Fibroblast of skin of scalp (primary cell): Measurements from ENCODE around the gene ANKRD28.

Experiments used
- DNase-seq: peaks from one replicate; pipeline ENCODE4 v3.0.0-alpha.2; 2013

Gene ANKRD28

DNA sequence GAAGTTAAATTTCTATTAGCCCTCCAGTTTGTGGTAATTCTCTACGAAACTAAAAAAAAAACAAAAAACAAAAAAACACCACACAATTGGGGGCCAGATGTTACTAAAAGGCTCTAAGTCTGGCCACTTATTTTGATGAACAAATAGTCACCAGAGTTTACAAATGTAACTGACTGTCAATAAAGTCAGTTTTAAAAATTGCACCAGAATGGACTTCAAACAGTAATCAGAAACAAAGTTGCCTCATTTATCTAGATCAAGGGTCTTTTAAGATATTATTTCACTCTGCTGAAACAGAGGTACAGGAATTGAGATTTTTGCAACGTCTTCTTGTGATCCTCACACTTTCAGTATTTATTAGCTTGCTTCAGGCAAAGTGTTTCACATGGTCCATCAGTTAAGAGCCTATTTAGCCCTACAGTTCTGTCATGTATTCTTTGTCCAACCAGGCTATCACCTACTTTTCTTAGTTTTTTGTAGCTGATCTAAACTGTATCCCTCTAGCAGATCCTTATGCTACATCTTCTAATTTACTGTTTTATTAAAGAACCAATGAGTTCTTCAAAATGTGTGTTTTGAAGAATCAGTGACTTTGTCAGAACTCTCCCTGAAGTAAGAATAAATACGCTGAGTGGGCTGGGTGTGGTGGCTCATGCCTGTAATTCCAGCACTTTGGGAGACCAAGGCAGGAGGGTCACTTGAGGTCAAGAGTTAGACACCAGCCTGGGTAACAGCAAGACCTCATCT is 74.7 kb downstream of the ANKRD28 start:
- peak; percentile 36 for DNase-seq

DNA sequence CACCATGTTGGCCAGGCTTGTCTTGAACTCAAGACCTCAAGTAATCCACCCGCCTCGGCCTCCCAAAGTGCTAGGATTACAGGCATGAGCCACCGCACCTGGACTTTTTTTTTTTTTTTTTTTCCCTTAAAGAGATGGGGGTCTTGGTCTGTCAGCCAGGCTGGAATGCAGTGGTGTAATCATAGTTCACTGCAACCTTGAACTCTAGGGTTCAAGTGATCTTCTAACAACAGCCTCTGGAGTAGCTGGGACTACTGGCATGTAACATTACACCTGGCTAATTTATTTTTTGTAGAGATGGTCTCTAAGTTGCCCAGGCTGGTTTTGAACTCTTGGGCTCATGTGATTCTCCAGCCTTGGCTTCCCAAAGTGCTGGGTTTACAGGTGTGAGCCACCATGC is 81.6 kb downstream of the ANKRD28 start:
- no peak for DNase-seq

DNA sequence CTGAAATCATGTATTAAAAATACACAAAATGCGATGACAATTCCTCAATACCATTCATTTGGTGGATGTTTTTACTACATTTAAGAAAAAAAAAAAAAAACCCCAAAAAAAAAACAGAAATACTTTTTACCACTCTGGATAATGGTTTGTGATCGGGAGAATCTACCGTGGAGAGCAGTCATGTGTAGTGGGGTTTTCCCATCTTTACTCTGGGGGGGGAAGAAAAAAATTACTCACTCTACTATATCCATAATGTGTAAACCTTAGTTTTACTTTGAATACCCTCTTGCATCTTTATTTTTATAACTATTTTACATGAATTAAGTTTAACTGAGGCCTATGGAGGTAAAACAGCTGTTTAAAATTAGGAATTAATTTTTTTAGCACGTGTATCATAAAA is 83.3 kb downstream of the ANKRD28 start:
- no peak for DNase-seq

DNA sequence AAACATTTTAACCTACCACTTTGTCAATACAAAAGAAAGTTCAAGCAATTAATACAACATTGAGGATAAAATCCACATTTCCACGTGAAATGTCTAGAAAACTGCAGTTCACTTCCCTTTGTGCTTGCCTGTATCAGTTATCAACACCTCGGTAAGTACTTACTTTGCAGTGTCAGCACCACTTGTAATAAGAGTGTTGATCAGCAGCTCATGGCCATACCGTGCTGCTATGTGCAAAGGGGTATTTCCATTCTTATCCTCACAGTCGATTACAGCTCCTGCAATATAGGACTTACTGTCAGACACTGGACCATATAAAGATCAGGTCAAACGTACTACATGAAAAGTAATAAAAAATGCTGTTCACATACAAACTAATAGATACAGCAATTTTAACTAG is 84.4 kb downstream of the ANKRD28 start:
- DNase-seq = no peak

DNA sequence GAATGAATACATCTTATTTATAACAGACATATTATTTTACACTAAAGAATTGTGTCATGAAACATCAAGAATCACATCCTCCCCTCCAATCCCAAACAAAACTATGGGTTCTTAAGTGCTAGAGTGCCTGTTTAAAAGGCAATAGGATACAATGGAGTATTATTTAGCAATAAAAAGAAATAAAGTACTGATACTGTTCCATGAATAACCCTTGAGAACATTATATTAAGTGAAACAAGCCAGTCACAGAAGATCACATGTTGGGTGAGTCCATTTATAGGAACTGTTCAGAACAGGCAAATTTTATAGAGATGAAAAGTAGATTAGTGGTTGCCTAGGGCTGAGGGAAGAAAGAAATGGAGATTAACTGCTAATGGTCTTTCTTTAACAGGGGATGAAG is 86.5 kb downstream of the ANKRD28 start:
- no peak for DNase-seq

DNA sequence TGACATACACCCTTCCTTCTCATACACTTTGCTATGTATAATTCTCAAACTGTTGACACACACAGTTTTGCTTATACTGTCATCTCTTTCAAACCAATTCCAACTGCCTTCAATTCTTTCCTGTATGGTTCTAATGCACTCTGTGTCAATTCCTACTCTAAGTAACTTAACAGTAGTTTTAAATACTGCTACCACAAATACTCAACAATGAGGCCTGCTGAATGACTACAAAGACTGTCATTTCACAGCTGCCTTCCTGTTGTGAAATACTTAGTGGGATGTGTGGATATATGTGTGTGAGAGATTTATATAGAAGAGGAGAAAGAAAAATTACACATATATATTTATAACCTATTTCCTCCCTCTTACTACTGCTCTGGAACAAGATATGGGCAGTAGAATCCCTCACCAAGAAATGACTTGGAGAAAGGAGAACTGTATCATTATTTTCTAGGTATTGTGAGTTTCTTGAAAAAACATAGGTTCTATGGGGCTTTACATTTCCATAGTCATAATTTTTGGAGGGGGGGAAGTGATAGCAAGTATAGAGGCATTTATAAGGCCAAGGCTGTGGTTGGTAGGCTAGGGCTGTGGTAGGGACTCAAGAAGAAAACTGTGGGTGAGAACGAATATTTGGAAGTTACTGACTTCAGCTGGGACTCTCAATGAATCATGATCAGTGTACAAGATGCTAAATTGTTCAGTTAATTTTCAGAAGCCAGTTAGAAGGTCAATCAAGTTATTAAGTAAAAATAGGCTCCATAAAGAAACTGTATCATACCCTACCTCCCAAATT is 88.7 kb downstream of the ANKRD28 start:
- peak; percentile 49 for DNase-seq

DNA sequence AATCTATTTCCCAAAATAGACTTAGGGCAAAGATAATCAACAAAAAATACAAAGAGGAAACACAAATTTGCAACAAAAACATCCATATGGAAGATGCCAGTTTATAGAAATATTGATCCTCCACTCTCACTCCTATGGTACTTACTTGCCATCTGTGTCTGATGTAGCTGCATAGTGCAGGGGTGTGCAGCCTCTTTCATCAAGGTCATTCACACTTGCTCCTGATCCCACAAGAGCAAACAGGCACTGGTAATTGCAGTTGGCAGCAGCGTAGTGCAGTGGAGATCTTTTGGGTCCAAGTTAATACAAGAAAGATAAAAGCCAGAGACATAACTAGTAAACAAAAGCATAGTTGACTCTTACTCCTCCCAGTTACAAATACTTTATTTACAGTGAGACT is 90.0 kb downstream of the ANKRD28 start:
- DNase-seq = no peak

DNA sequence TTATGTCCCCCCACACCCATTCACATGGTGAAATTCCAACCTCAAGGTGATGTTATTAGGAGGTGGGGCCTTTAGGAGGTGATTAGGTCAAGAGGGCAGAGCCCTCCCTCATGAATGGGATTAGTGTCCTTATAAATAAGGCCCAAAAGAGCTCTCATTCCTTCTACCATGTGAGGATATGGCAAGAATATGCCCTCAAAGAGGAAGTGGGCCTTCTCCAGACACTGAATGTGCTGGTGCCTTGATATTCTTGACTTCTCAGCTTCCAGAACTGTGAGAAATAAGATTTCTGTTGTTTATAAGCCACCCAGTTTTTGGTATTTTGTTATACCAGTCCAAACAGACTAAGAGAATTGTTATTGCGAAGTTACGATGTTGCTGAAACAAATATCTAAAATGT is 94.4 kb downstream of the ANKRD28 start:
- DNase-seq = no peak

DNA sequence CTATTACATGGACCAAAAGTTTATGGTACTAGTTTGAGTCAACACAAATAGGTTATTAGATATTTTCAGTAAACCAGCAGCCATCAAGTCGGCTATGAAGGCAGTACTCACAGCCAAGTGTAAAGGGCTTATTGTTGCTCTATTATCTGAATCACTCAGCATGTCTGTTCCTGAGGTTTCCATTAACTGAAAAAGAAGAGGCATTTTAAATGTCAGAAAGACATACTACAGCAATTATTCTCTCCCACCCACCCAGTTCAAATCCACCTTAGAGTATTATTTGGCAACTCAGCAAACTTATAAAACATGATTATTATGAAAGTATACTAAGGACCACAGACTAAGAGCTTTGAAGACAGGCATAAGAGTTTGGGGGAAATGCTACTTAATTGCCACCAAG is 103.2 kb downstream of the ANKRD28 start:
- no peak for DNase-seq

DNA sequence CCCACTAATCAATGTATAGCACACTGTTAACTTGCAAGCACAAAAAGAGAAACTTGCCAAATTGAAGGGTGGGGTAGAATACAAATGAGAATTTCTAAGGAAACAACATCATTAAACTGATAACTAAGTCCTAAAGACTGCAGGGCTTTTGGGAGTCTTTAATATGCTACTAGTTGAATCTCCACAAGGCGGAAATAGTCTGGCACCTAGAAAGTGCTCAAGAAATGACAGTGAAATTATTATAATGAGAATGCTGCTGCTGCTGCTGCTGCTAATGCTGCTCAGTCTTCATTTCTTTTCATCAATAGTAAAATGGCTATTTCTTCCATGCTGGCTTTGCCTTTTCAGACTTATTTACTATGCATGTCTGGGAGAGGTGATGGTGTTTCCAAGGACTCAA is 104.4 kb downstream of the ANKRD28 start:
- DNase-seq = peak; percentile 18

DNA sequence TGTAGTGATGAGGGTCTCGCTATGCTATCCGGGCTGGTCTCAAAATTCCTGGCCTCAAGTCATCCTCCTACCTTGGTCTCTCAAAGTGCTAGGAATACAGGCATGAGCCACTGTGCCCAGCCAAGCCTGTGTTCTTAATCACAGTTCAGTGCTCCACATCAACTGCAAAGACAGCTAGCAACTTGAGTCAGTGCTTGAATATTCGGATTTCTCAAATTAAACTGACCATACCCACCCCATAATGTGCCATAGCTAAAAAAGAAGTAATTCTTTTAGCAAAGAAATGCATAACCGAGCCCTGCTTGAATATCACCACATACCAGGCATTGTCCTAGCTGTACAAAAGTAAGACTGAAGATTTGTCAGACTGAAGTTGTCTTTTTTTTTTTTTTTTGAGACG is 107.0 kb downstream of the ANKRD28 start:
- no peak for DNase-seq

DNA sequence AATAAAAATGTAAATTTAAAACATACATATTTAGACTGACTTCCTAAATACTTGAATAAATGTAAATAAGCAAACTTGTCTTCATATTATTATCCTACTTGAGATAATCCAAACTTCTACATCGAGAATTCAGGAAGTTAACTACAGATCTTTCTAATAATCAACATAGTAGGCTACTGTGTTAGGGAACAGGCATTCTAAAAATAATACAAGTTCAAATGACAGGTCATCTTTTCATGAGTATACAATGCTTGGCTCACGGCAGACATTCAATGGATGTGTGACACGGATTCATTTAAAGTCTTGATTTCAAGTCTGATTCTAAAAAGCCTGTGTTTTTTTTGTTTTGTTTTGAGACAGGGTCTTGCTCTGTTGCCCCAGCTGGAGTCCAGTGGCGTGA is 107.5 kb downstream of the ANKRD28 start:
- DNase-seq = no peak

DNA sequence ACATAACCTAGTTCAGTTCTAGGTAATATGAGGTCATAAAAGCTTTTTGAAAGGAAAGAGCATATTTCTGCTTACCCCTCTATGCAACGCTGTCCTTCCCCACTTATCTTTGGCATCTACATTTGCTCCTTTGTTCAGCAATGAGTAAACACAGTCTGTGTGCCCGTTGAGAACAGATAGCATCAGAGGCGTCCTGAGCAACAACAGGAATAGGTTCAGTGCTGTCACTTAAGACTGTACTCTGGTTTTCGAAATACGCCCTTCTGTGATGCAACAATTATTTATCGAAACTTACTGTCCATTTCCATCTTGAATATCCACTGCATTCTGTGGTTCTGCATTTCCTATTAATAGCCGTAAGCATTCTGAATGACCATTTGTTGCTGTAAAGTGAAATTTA is 111.9 kb downstream of the ANKRD28 start:
- DNase-seq = no peak

DNA sequence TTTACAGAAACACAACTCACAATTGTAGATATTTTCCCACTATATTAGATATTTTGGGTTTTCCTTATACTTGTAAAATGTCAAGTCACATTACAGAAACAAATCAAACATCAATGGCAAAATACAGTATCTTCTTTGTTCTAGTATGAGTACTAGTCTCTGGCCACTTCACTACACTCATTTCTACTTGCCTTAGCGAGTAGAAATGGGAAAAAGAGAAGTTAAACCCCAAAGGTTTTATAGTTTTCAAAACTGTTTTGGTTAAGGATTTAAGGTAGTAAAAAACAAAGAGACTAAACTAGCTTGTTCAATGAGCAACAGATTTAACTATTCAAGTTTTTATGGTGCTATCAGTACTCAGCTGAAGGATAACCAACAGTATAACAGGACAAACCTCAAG is 114.5 kb downstream of the ANKRD28 start:
- no peak for DNase-seq

DNA sequence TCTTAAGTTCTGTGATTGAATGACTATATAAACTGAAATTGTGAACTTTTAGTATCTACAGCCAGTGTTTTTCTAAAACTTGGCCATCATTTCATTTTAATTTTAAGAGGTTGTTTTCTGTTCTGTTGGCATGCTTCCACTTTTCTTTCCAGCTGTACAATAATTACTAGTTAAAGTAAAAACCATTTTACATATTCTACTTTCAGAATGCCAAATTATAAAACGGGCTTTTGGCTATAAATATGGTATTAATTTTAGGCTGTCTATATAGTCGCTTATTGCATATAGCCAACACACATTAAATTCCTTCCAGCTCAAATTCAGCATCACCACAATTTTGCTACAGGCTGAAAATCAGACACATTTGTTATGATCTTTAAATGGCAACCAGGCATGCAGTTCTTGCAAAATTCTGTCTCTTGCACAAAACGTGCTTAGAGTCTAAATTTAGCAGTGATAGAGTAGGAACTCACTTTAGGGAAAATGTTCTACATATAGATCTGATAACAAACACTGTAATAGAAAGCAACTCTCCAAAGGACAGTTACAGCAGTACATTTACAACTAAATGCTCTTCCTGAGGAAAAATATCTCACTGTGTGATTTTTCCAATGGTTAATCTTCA is 115.1 kb downstream of the ANKRD28 start:
- peak; percentile 51 for DNase-seq

DNA sequence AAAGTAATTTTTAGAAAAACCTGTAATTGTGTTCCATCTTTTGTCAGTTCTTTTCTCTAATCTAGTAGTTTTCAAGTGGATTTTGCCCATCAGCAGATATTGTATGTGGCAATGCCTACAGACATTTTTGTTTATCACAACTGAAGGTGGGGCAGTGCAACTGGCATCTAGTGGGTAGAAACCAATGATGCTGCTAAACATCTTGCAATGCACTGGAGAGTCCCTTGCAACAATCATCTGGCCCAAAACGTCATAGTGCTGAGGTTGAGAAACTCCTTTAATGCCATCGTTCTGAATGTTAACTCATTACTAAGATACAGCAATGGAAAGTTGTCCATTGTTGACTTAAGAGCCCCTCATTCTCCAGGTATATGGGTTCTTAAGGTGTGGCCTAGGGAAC is 116.1 kb downstream of the ANKRD28 start:
- DNase-seq = no peak

DNA sequence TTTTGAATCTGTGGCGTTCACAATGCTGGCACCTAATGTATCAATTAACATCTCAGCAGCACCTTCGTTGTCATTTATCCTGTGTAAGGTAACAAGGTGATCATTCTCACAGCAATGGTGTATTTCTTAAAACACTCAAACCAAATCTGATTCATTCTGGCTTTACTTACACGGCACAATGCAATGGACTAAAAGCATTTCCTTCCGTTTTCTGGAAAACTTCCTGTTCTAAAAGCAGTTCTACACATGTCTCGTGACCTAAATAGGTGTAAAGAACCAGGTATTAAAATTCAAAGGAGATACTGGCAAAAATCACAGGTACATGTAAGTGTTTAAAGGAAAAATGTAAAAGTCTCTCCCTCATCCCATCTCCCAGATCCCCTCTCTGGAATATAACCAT is 118.5 kb downstream of the ANKRD28 start:
- no peak for DNase-seq

DNA sequence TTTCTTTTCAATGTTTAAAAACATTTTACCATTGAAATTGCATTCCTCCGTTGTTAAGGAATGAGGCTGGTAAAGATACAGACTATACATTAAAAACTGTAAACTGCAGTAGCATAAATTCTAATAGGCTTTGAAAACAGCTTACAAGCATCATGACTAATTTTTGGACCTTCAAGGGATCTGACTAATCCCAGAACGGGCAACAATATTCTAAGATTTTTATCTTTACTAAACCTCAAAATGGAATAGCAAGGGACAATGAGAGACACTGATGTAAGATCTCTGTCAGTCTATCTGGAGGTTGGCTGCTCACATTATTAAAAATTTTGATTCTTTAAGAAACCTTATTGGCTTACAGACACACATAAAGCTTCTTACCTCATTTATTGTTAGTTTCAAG is 121.5 kb downstream of the ANKRD28 start:
- no peak for DNase-seq

DNA sequence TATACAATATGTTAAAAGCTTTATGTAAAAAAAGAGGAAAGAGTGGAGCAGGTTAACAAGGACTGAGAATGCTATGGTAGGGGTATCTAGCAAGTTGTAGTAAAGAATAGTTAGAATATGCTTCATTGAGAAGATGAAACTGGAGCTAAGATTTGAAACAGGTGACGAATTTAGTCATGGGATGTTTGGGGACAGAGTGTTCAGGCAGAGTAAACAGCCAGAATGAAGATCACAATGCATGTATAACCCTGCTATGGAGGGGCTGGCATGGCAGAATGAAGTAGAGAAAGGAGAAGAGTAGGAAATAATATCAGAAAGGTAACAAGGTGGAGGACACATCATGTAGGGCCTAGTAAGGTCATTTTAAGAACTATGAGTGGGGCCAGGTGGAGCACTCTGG is 124.2 kb downstream of the ANKRD28 start:
- DNase-seq = no peak

DNA sequence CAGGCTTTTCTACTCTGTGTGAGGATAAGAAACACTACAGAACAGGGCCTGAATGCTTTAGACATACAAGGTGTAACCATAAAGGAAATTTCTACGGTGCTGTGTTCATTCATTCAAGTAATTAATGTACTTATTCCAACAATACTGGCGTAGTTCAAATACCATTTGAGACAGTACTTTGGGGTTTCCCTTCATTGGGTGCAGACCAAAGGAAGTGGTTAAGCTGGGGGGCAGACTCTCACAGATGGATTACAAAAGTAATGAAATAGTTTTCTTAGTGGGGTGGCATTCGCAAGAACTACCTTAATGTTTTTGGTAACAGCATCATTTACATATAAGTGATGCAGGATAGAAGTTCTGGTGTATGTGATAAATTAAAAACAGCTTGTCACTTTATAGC is 130.3 kb downstream of the ANKRD28 start:
- DNase-seq = no peak

DNA sequence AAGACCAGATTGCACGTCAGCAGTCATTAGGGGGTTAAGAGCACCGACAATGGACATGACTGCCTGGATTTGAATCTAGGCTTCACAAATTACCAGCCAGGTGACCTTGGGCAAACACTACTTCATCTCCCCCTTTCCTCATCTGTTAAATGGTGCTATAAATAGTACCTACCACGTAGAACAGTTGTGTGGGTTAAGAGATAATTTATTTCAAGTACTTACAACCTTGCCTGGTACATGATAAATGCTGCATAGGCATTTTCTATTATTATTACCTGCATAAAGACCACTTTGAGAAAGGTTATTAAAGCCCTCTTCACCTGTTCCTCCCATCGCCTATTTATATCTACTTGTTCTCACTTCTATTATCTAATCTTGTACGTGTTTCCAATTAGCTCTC is 131.5 kb downstream of the ANKRD28 start:
- DNase-seq = no peak

DNA sequence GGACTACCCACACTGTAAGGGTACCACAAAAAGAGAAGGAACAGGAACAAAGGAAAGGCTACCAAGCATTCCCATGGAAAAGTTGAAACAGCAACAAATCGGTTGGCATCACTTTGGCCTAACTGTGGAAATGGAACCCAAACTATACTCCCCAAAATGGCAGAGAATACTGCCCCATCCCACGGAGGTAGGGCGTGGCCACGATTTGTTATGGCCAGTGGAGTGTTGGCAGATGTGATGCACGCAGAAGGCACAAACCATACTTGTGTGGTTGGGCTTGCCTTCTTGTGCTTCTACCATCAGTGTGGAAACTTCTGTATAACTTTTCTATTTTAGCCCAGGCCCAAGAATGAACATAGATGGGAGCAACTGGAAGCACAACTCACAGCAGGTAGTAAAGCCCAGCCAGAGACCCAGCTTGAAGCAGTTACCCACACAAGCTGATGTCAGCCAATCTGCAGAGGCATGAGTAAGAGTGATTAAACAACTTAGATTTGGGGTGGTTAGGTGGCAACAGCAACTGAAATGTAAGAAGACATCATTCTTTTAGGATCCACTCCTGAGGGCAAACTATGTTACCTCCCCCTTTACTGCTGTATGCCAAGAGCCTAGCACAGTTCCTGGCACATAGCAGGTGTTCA is 132.1 kb downstream of the ANKRD28 start:
- DNase-seq = no peak

DNA sequence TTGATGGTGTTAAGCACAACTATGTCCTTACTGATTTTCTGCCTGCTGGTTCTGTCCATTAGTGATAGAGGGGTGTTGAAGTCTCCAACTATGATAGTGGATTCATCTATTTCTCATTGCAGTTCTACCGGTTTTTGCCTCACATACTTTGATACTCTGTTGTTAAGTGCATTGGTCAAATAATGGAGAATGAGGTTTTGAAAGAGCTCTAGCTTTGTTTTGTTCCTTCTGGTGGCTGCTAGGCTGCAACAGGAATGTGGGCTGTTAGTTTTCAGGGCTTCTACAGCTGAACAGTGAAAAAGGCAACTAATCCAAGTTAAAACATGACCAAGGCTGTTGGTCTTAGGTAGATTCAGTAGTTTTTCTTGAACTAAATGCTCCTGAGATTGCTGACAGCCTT is 133.6 kb downstream of the ANKRD28 start:
- DNase-seq = no peak
